Activated B cell treated with CpG ODN at 0.5 μM for 24 hours (primary cell): ENCODE measurements around the gene SLC24A5. TPM values are rescaled to one million over a fixed set of nuclear protein-coding genes. Genes with fewer than 3 reads are reported as not detected.

Experiments
- ATAC-seq: fragments of 200-7000 bp; cut with Tn5 transposase; one replicate; pipeline ENCODE4 v1.10.0; 2021; ENCODE audit warnings: low read depth, mild to moderate bottlenecking, moderate library complexity
- CTCF ChIA-PET: fragments of 350-600 bp; sonication (Branson Sonifier 250); formaldehyde crosslinking; loops from one replicate; lab custom pipeline; 2021; ENCODE audit warnings: antibody characterized with exemption; lab: Charles Lee
- POLR2A ChIA-PET: fragments of 350-600 bp; sonication (Branson Sonifier 250); formaldehyde crosslinking; loops from one replicate; lab custom pipeline; 2021; ENCODE audit warnings: antibody characterized with exemption; lab: Charles Lee
- DNase-seq: peaks from one replicate; pipeline ENCODE4 v3.0.0; 2022
- H3K27ac Mint-ChIP-seq: one replicate; pipeline ENCODE4 v1.8.0; 2020; ENCODE audit warnings: mixed read lengths
- H3K27me3 Mint-ChIP-seq: one replicate; pipeline ENCODE4 v1.8.0; 2021; ENCODE audit warnings: mixed read lengths
- H3K36me3 Mint-ChIP-seq: one replicate; pipeline ENCODE4 v1.8.0; 2021; ENCODE audit warnings: low read depth, mixed read lengths
- H3K4me1 Mint-ChIP-seq: one replicate; pipeline ENCODE4 v1.8.0; 2021; ENCODE audit warnings: mixed read lengths
- H3K4me3 Mint-ChIP-seq: one replicate; pipeline ENCODE4 v1.8.0; 2020; ENCODE audit warnings: mild to moderate bottlenecking, mixed read lengths
- H3K9me3 Mint-ChIP-seq: one replicate; pipeline ENCODE4 v1.8.0; 2020; ENCODE audit warnings: mixed read lengths
- intact Hi-C: fragments of 100-400 bp; cut with micrococcal nuclease; formaldehyde crosslinking; loops from one replicate; pipeline ENCODE4 v1.15.1; 2024
- total RNA-seq: library from RNA; stranded (reverse); gene quantifications from 2 replicates; pipeline ENCODE4 v1.2.3, GENCODE V29; 2022
- TF ChIP-seq, protein P1 (sequence below): fragments of 200-600 bp; IDR thresholded peaks from one replicate; pipeline ENCODE4 v1.8.0; 2022; ENCODE audit warnings: antibody characterized with exemption, mild to moderate bottlenecking

The SLC24A5 gene
- total RNA-seq, result not detected in 2 replicates

DNA sequence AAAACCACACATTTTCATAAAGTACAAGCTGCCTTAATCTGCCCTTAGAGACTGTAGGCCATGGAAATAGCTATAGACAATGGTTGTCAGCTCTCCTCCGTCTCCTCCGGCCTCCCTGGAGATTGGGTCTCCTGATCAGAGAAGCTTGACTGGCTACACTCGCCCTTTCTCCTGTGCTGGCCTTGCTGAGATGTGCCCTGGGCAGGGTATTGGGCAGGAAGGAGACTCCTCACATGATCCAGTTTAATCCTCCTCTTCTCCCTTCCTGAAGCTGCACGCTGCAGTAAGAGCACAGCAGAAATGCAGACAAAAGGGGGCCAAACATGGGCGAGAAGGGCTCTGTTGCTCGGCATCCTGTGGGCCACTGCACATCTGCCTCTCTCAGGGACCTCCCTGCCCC, at the start of gene SLC24A5:
Gene SLC24A5 (plus strand): TSS at position 246 of the 400 bp plus-strand sequence. CDS start 55 bp downstream, at position 301.
- H3K4me1 Mint-ChIP-seq, result no peaks in the 10 kb centered on the region
- H3K36me3 Mint-ChIP-seq, result no peaks in the 10 kb centered on the region
- no peak for DNase-seq
- peaks cover 5% of the 10 kb centered on the region for H3K27me3 Mint-ChIP-seq
- ATAC-seq, result no peak
- POLR2A ChIA-PET, result no interaction called here
- CTCF ChIA-PET, result no interaction called here
- H3K27ac Mint-ChIP-seq, result no peak within 1 kb of the TSS
- intact Hi-C loops, result no loop called here
- H3K4me3 Mint-ChIP-seq, result no peak within 1 kb of the TSS
- no peaks in the 10 kb centered on the region for H3K9me3 Mint-ChIP-seq
- TF ChIP-seq, protein P1, sequence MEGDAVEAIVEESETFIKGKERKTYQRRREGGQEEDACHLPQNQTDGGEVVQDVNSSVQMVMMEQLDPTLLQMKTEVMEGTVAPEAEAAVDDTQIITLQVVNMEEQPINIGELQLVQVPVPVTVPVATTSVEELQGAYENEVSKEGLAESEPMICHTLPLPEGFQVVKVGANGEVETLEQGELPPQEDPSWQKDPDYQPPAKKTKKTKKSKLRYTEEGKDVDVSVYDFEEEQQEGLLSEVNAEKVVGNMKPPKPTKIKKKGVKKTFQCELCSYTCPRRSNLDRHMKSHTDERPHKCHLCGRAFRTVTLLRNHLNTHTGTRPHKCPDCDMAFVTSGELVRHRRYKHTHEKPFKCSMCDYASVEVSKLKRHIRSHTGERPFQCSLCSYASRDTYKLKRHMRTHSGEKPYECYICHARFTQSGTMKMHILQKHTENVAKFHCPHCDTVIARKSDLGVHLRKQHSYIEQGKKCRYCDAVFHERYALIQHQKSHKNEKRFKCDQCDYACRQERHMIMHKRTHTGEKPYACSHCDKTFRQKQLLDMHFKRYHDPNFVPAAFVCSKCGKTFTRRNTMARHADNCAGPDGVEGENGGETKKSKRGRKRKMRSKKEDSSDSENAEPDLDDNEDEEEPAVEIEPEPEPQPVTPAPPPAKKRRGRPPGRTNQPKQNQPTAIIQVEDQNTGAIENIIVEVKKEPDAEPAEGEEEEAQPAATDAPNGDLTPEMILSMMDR, result no peak

- CTCF ChIA-PET, result no interaction called here
- no peak for ATAC-seq
- H3K27me3 Mint-ChIP-seq, result peaks cover 5% of the 10 kb centered on the region
- H3K27ac Mint-ChIP-seq, result no peak overlapping the region
- TF ChIP-seq, protein P1, result no peak
- DNase-seq, result no peak
- intact Hi-C loops, result no loop called here
- H3K36me3 Mint-ChIP-seq, result no peaks in the 10 kb centered on the region
- peaks cover 2% of the 10 kb centered on the region for H3K9me3 Mint-ChIP-seq
- H3K4me1 Mint-ChIP-seq, result no peaks in the 10 kb centered on the region
- POLR2A ChIA-PET, result no interaction called here
- no peak overlapping the region for H3K4me3 Mint-ChIP-seq
These were observed 47.8 kb upstream of the SLC24A5 start for GRCh38 chr15:48072941-48073340.

DNA sequence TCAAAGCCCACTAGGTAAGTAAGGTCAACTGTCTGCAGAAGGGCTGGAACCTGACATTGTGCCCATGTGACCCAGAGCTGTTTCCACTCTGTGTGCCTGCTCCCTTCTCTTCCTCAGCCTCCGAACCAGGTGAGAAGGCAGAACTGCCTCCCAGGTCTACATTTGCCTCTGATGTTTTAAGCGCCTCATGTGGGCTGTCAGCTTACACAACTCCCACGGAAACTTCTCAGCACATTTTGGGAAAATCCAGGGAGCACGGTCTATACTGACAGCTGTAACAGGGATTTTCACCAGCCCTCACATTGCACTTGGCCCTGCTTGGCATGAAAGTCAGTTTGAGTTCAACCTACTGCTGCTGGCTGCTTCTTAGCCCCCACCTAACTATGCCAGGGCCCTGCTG, 46.9 kb upstream of the SLC24A5 start:
- Mint-ChIP-seq H3K27ac (no peak overlapping the region), H3K4me3 (no peak overlapping the region), H3K4me1 (no peaks in the 10 kb centered on the region), H3K36me3 (no peaks in the 10 kb centered on the region), H3K9me3 (peaks cover 2% of the 10 kb centered on the region), H3K27me3 (peaks cover 5% of the 10 kb centered on the region)
- DNase-seq (no peak), ATAC-seq (no peak)
- ChIA-PET CTCF (no interaction called here), POLR2A (no interaction called here)
- intact Hi-C loops, result no loop called here
- TF ChIP-seq, protein P1, result no peak

GRCh38 chr15:48076454-48076853, 44.3 kb upstream of the SLC24A5 start:
- ATAC-seq (no peak), DNase-seq (no peak)
- Mint-ChIP-seq H3K27ac (no peak overlapping the region), H3K36me3 (no peaks in the 10 kb centered on the region), H3K9me3 (peaks cover 2% of the 10 kb centered on the region), H3K27me3 (peaks cover 8% of the 10 kb centered on the region), H3K4me1 (no peaks in the 10 kb centered on the region), H3K4me3 (no peak overlapping the region)
- intact Hi-C loops, result no loop called here
- POLR2A ChIA-PET, result no interaction called here
- TF ChIP-seq, protein P1, result no peak
- CTCF ChIA-PET, result no interaction called here

DNA sequence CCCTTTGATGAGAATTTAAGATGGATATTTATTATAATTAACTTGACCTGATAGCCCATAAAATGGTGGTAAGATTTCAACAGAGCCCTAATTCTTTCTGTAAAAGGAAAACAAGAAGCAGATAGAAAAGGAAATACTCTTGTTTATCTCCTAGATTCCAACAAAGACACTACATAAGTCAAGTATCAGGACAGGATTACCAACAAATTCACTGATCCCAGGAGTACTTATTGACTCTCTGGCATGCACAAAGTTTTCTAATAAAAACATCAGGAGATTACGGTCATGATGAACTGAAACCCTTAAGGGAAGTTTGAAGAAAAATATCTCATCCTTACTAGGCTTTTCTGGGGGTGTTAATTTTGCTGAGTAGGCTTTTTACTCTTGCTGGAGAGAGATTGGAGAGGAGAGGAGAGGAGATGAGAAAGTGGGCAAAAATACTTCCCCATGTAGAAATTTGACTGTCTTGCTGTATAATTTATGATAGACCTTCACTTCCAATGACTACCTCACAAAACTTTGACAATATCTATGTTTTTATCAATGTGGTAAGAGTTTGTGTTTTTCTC, 43.1 kb upstream of the SLC24A5 start:
- ChIA-PET POLR2A (no interaction called here), CTCF (no interaction called here)
- Mint-ChIP-seq H3K27me3 (peaks cover 8% of the 10 kb centered on the region), H3K36me3 (no peaks in the 10 kb centered on the region), H3K27ac (no peak overlapping the region), H3K4me3 (no peak overlapping the region), H3K9me3 (peaks cover 2% of the 10 kb centered on the region), H3K4me1 (no peaks in the 10 kb centered on the region)
- no peak for ATAC-seq
- intact Hi-C loops, result no loop called here
- no peak for DNase-seq
- TF ChIP-seq, protein P1, result no peak
